Measurements from ENCODE around the gene COL6A3. TPM values are rescaled to one million over a fixed set of nuclear protein-coding genes. Genes with fewer than 3 reads are reported as not detected.

The COL6A3 gene
- total RNA-seq, 1 donor from 2014 or later: 119 TPM

DNA sequence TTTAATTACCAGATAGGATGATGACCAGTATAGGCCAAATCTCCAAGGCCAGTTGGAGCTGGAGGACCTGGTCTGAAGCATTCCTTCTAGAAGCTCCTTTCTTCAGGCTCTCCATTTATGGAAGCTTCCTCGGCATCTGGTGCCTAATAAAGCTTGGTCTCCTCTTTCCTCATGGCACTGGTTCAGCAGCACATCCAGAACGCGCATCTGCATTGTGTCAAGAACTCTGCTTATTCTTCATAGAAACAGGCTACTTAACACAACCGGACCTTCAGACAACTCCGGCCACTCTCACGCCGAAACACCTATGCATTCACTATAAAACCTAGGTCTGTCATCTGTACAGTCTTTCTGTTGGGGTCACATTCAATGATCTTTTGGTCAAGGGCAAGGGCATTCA, 99.8 kb downstream of the COL6A3 start:
- TF ChIP-seq CTCF (IDR thresholded peaks at IDR 0.05): no peak
- H3K36me3 ChIP-seq: no peaks in the 10 kb centered on the region
- H3K4me1 ChIP-seq: peaks cover 16% of the 10 kb centered on the region
- ATAC-seq: no peak
- H3K4me3 ChIP-seq: no peak overlapping the region
- intact Hi-C loops (cut with DNase I): no loop called here
- no peaks in the 10 kb centered on the region for H3K9me3 ChIP-seq
- peak overlapping the region; percentile 75 for H3K27ac ChIP-seq
- no peak for DNase-seq
- no peaks in the 10 kb centered on the region for H3K27me3 ChIP-seq

GRCh38 chr2:237312021-237312755, 101.8 kb downstream of the COL6A3 start:
- no peaks in the 10 kb centered on the region for H3K36me3 ChIP-seq
- no peaks in the 10 kb centered on the region for H3K27me3 ChIP-seq
- TF ChIP-seq CTCF (IDR thresholded peaks at IDR 0.05): no peak
- H3K4me3 ChIP-seq: no peak overlapping the region
- no peak overlapping the region for H3K27ac ChIP-seq
- H3K9me3 ChIP-seq: no peaks in the 10 kb centered on the region
- peaks cover 16% of the 10 kb centered on the region for H3K4me1 ChIP-seq
- ATAC-seq: no peak
- DNase-seq: no peak
- intact Hi-C loops (cut with DNase I): no loop called here

GRCh38 chr2:237310515-237311114, 103.3 kb downstream of the COL6A3 start:
- no peak overlapping the region for H3K4me3 ChIP-seq
- H3K27me3 ChIP-seq: no peaks in the 10 kb centered on the region
- no peak for TF ChIP-seq CTCF (IDR thresholded peaks at IDR 0.05)
- peaks cover 9% of the 10 kb centered on the region for H3K4me1 ChIP-seq
- no peak overlapping the region for H3K27ac ChIP-seq
- no peak for ATAC-seq
- no peaks in the 10 kb centered on the region for H3K36me3 ChIP-seq
- DNase-seq: no peak
- no peaks in the 10 kb centered on the region for H3K9me3 ChIP-seq
- intact Hi-C loops (cut with DNase I): no loop called here

DNA sequence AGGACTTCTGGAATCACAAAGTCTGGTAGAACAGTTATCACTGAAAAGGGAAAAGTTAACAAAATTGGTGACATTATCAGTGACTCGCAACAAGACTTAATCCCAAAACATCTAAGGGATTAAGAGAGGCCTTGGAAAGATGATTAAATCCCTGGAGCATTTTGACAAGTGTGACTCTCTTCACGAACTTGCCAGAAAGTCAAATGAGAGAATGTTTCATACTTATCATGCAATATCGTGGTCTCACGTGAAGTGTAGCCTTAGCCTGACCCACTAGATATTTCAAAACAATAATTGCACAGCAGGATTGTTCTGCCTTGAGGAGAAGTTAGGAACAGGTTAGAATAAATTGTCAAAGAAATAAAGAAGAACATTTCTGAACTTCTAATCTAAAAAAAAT, 104.5 kb downstream of the COL6A3 start:
- no peaks in the 10 kb centered on the region for H3K9me3 ChIP-seq
- H3K4me1 ChIP-seq: no peaks in the 10 kb centered on the region
- intact Hi-C loops (cut with DNase I): no loop called here
- ATAC-seq (no peak), DNase-seq (no peak)
- no peak overlapping the region for H3K4me3 ChIP-seq
- TF ChIP-seq CTCF (IDR thresholded peaks at IDR 0.05): no peak
- no peaks in the 10 kb centered on the region for H3K36me3 ChIP-seq
- peak overlapping the region; percentile 28 for H3K27ac ChIP-seq
- H3K27me3 ChIP-seq: no peaks in the 10 kb centered on the region

DNA sequence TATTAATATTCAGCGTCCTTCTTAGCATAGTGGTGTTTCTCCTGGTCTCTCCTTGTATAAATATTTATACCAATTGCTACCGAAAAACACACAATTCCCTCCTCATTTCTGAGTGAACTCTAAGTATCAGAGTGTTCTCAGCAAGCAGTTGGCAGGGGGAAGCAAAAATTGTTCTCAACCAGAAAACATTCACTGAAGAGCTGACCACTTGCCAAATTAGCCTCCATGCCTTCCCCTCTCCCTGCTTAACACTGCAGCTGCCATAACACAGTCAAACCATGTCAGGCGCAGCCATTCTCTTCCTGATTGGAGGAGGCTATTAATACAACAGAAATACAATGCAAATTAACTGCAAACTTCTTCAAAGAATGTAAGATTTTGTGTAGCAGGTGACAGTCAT, 105.0 kb downstream of the COL6A3 start:
- no peaks in the 10 kb centered on the region for H3K4me1 ChIP-seq
- H3K4me3 ChIP-seq: no peak overlapping the region
- peak overlapping the region; percentile 28 for H3K27ac ChIP-seq
- intact Hi-C loops (cut with DNase I): no loop called here
- H3K27me3 ChIP-seq: no peaks in the 10 kb centered on the region
- no peaks in the 10 kb centered on the region for H3K9me3 ChIP-seq
- no peak for TF ChIP-seq CTCF (IDR thresholded peaks at IDR 0.05)
- no peak for DNase-seq
- ATAC-seq: no peak
- H3K36me3 ChIP-seq: no peaks in the 10 kb centered on the region

Measured in upper lobe of right lung (tissue), 1 donor.